ENCODE measurements around the gene GRIN2A. TPM values are rescaled to one million over a fixed set of nuclear protein-coding genes. Genes with fewer than 3 reads are reported as not detected.

Gene GRIN2A
- total RNA-seq, 1 donor from 2014 or later = 0.56 TPM

DNA sequence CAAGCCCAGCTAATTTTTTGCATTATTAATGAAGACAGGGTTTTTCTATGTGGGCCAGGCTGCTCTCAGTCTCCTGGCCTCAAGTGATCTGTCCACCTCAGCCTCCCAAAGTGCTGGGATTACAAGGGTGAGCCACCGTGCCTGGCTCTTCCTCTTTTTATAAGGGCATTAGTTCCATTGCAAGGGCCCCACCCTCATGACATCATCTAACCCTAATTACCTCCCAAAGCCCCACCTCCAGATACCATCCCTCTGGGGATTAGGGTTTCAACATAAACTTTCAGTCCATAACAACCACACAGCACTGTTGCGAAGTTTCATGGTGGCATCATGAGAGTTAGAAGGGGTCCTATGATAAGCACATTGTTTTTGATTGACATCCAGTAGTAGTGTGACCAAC is 277.7 kb downstream of the GRIN2A start:
- Histone ChIP-seq H3K9me3 (no peaks in the 10 kb centered on the region), H3K4me1 (no peaks in the 10 kb centered on the region), H3K36me3 (no peaks in the 10 kb centered on the region), H3K4me3 (no peak overlapping the region), H3K27me3 (ENCODE audit: low read depth) (no peaks in the 10 kb centered on the region), H3K27ac (no peak overlapping the region)
- ATAC-seq (no peak), DNase-seq (no peak)
- intact Hi-C loops (cut with DNase I) = no loop called here
- TF ChIP-seq, protein P1, sequence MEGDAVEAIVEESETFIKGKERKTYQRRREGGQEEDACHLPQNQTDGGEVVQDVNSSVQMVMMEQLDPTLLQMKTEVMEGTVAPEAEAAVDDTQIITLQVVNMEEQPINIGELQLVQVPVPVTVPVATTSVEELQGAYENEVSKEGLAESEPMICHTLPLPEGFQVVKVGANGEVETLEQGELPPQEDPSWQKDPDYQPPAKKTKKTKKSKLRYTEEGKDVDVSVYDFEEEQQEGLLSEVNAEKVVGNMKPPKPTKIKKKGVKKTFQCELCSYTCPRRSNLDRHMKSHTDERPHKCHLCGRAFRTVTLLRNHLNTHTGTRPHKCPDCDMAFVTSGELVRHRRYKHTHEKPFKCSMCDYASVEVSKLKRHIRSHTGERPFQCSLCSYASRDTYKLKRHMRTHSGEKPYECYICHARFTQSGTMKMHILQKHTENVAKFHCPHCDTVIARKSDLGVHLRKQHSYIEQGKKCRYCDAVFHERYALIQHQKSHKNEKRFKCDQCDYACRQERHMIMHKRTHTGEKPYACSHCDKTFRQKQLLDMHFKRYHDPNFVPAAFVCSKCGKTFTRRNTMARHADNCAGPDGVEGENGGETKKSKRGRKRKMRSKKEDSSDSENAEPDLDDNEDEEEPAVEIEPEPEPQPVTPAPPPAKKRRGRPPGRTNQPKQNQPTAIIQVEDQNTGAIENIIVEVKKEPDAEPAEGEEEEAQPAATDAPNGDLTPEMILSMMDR (IDR thresholded peaks at IDR 0.05) = no peak

DNA sequence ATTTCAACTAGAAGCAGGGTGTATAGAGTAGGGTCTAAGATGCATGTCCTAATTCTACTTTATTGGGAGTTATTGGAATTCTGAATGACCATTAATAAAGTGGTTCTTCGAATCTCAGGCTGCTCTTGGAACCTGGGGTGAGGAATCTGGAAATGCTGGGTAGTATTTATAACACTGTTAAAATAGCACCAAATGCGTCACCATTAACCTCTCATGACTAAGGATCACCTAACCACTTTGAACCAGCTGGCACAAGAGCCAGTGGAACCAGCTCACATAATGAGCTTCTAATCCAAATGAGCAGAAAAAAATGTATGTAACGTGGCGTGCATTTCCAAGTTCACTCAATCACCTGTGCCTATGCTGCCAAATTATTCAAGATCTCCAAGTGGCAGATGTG is 281.7 kb downstream of the GRIN2A start:
- no peaks in the 10 kb centered on the region for H3K4me1 ChIP-seq
- H3K36me3 ChIP-seq = no peaks in the 10 kb centered on the region
- H3K9me3 ChIP-seq = no peaks in the 10 kb centered on the region
- no peak overlapping the region for H3K4me3 ChIP-seq
- intact Hi-C loops (cut with DNase I) = no loop called here
- H3K27me3 ChIP-seq (ENCODE audit: low read depth) = no peaks in the 10 kb centered on the region
- ATAC-seq (no peak), DNase-seq (no peak)
- TF ChIP-seq, protein P1 (IDR thresholded peaks at IDR 0.05) = no peak
- H3K27ac ChIP-seq = no peak overlapping the region

DNA sequence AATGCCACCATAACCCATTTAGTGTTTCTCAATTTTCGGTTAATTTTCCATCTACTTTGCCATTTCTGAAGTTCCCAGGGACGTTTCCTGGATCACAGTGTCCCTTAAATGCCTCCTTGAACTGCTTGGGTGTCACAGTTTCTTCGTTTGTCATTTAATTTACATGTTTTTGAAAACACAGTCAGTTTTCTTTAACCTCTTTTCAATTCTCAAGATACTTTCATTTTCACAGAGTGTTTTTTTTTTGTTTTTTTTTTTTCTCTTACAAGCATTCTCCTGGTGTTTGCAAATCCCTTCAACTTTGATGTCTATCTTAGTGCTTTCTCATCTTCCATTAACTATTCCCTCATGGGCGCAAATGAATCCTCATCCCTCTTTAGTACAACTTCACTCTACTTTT is 283.7 kb downstream of the GRIN2A start:
- no peaks in the 10 kb centered on the region for H3K36me3 ChIP-seq
- H3K4me1 ChIP-seq = no peaks in the 10 kb centered on the region
- H3K4me3 ChIP-seq = no peak overlapping the region
- no peaks in the 10 kb centered on the region for H3K27me3 ChIP-seq (ENCODE audit: low read depth)
- no peak overlapping the region for H3K27ac ChIP-seq
- ATAC-seq = no peak
- H3K9me3 ChIP-seq = no peaks in the 10 kb centered on the region
- TF ChIP-seq, protein P1 (IDR thresholded peaks at IDR 0.05) = no peak
- intact Hi-C loops (cut with DNase I) = no loop called here
- DNase-seq = no peak

DNA sequence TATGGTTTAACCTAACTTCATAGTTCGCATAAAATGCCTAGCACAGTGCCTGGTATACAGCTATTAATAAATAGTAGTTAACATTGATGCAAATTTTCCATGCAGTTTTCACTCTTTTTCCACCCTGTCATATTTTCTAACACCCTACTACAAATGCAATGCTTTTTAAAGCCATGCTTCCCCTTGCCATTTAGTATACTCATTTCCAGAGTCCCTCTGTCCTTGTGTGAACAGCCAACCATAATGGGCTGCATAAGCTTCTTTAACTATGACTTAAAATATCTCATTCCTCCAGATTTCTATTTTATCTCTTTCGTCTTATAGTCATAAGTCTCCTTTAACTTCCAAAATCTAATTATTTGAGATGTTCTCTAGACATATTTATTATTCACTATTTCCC is 284.1 kb downstream of the GRIN2A start:
- no peaks in the 10 kb centered on the region for H3K36me3 ChIP-seq
- no peaks in the 10 kb centered on the region for H3K9me3 ChIP-seq
- no peak overlapping the region for H3K4me3 ChIP-seq
- TF ChIP-seq, protein P1 (IDR thresholded peaks at IDR 0.05) = no peak
- DNase-seq (no peak), ATAC-seq (no peak)
- H3K27me3 ChIP-seq (ENCODE audit: low read depth) = no peaks in the 10 kb centered on the region
- intact Hi-C loops (cut with DNase I) = no loop called here
- no peak overlapping the region for H3K27ac ChIP-seq
- H3K4me1 ChIP-seq = no peaks in the 10 kb centered on the region

DNA sequence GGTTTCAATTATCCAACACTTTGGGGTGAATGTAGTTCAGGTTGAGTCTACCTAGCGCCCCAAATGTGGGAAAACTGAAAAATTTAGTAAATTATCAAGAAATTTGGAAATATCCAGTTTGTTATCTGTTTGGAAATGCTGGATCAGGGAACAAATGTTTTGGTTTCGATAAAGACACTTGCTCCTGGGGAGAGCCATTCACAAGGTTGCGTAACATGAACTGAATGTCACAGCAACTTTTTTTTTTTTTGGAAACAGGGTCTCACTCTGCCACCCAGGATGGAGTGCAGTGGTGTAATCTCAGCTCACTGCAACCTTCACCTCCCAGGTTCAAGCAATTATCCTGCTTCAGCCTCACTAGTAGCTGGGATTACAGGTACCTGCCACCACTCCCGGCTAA is 286.4 kb downstream of the GRIN2A start:
- TF ChIP-seq, protein P1 (IDR thresholded peaks at IDR 0.05) = no peak
- H3K4me3 ChIP-seq = no peak overlapping the region
- intact Hi-C loops (cut with DNase I) = no loop called here

DNA sequence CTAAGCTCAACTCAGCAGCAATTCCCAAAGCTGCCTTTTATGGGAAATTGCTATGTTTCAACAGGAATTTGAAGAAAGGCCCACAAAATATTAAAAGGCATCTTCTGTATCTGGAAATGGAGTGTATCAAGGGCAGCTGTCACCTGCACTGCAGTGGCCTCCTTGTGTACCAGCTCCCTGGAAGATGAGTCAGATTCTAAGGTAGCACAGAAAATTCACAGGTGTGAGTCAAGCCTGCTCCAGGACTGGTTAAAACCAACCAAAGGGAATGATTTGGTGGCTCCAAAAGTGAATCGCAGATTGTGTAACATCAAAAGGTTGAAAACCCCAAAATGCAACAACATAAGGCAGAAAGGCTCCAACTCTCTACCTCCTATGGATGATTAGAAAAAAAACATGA is 296.4 kb downstream of the GRIN2A start:
- TF ChIP-seq, protein P1 (IDR thresholded peaks at IDR 0.05) = no peak
- Histone ChIP-seq H3K4me1 (no peaks in the 10 kb centered on the region), H3K27me3 (ENCODE audit: low read depth) (peaks cover 5% of the 10 kb centered on the region), H3K27ac (no peak overlapping the region), H3K36me3 (no peaks in the 10 kb centered on the region), H3K9me3 (no peaks in the 10 kb centered on the region), H3K4me3 (no peak overlapping the region)
- DNase-seq = no peak
- no peak for ATAC-seq
- intact Hi-C loops (cut with DNase I) = no loop called here

More for the DNA sequence above, 286.4 kb downstream of the GRIN2A start:
- Histone ChIP-seq H3K4me1 (no peaks in the 10 kb centered on the region), H3K9me3 (no peaks in the 10 kb centered on the region), H3K27ac (no peak overlapping the region), H3K27me3 (ENCODE audit: low read depth) (no peaks in the 10 kb centered on the region), H3K36me3 (no peaks in the 10 kb centered on the region)
- DNase-seq (no peak), ATAC-seq (no peak)

Measured in lower lobe of right lung (tissue), 2 donors.